GM10266 (cell line): ENCODE measurements around the gene B3GAT1.

Source experiments
- DNase-seq: peaks from one replicate; pipeline ENCODE4 v3.0.0; 2012; ENCODE audit errors: extremely low spot score
- CTCF ChIP-seq: IDR thresholded peaks from 2 replicates; pipeline ENCODE4 v1.5.1; 2012; ENCODE audit warnings: mild to moderate bottlenecking, low read depth; ENCODE audit not compliant: control insufficient read depth, insufficient read depth; ENCODE audit errors: missing control alignments

B3GAT1 gene

GRCh38 chr11:134401825-134402809 lies 9.9 kb downstream of the B3GAT1 start:
- no peak for DNase-seq
- TF ChIP-seq CTCF: no peak

DNA sequence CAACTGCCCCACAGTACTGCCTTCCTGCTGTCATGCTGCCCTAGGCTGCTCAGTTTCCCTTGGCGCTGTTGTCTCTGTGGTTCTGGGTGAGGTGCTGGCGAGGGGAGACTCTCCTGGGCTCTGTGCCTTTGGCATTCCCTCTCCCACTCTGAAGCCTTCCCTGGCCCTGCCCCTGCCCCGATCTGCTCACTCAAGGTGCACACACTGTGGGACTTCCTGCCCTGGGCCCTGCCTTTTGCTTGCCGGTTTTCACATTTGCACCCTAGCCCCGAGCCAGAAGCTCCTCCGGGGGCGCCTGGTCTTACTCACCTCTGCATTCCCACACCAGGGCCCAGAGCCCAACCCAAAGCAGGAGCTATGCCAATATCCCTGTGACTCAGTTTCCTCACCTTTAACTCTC lies 12.0 kb downstream of the B3GAT1 start:
- TF ChIP-seq CTCF: no peak
- no peak for DNase-seq

GRCh38 chr11:134399293-134399654 lies 12.8 kb downstream of the B3GAT1 start:
- no peak for DNase-seq
- no peak for TF ChIP-seq CTCF

DNA sequence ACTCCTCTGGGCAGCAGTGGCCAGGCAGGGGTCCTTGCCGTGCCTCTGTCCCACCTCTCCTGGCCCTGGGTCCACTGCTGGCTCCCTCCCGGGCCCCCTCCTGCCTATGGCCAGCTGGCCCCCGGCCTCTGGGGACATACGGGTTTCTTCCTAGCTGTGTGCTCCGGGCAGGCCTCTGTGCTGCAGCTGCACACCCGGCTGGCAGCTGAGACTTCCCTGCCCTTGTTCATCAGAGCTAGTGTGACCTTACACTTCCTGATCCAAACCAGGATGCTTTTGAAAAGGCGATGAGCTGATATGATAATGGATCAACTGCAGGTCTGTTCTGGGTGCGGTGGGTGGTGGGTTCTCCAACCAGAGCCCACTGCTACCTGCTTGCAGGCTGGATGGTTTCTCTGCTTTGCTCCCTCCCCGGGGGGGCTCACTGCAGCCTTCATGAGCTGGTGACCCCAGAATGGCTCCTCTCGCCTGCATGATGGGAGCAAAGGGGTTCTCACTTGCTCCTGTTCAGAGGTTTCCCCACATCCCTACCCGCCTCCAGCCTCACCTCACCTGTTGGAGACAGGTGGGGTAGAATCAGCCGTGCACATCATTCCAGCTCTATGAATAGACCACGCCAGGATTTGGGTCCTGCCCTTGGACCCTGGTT lies 13.3 kb downstream of the B3GAT1 start:
- no peak for DNase-seq
- TF ChIP-seq CTCF: no peak

- TF ChIP-seq CTCF: no peak
- no peak for DNase-seq
Measured at GRCh38 chr11:134398079-134398444, 14.0 kb downstream of the B3GAT1 start.

DNA sequence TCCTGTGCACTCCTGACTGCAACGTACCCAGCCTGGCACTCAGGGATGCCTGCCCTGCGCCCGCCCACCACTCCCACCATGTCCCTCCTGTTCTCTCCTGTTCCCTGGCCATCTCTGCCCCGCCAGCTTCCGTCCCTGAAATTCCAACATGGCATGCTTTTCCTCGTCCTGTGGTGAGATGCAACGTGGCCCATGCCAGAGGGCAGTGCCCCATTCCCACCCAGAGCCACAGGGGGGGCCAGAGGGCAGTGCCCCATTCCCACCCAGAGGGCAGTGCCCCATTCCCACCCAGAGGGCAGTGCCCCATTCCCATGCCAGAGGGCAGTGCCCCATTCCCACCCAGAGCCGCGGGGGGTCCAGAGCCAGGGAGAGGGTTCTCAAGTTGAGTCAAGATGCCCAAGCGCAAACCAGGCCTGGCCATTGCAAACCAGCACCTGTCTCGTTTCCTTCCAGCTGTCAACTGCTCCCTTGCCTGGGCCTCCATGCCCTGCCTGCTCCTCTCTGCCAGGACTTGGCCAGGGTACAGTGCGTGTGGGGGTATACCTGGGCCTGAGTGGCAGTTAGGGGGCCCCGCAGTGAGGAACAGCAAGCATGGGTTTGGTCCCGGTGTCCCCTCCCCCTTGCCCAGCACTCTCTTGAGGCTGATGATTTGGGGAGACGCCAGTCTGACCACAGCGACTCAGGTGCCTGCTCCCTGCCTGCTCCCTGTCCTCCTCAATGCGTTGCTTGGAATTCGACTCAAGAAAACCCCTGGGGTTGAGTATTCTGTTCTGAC lies 14.6 kb downstream of the B3GAT1 start:
- TF ChIP-seq CTCF: no peak
- DNase-seq: no peak
